Fibroblast of the conjunctiva (primary cell): Measurements from ENCODE around the gene THRAP3.
A peak's percentile ranks its signal among the peaks of the same experiment; 100 is the strongest.
"Not testable (repeated sequence)": the region's sequence is repeated elsewhere in the genome, so short reads cannot be mapped to it uniquely, and the experiment has no call there.

Experiments used
- DNase-seq: peaks from one replicate; pipeline ENCODE4 v3.0.0-alpha.2; 2010; ENCODE audit warnings: low read depth

THRAP3 gene

DNA sequence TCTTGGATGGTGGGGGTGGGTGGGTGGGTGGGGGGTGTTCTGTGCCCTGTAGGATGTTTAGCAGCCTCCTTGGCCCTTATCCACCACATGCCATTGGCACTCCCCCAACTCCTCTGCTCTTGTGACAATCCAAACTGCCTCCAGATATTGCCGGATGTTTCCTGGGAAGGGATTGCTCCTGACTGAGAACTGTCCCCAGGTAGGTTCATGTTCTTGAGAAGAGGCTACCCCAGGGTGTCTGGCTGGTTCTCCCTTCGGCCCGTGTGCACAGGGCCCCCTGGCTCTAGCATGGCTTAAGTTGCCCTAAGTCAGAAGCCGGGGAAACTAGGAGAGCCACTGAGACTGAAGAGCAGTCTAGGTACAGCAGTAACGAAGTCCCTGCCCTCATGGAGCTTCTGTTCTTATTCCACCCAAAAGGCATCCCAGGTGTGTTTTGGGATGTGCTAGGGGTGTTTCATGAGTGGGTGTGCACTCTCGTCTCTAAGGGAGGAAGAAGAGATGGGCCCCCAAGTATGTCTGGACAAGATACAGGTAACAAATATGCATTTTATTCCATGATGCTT lies 19.8 kb upstream of the THRAP3 start:
- DNase-seq, result no peak

DNA sequence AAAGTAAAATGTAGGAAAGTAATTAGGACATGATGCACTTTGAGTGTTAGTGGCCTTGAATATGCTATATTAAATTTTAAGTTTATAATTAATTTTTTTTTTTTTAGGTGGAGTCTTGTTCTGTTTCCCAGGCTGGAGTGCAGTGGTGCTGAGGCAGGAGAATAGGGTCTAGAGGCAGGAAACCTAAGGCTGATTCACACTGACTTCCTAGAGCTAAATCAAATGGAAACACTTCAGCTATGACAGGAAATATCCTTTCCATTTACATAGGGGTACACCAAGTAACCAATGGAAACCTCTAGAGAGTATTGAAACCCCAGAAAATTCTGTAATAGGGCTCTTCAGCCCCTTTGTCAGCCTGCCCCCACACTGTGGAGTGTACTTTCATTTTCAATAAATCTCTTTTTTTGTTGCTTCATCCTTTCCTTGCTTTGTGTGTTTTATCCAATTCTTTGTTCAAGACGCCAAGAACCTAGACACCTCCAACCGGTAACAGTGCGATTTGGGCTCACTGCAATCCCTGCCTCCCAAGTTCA lies 17.9 kb upstream of the THRAP3 start:
- DNase-seq, result no peak

DNA sequence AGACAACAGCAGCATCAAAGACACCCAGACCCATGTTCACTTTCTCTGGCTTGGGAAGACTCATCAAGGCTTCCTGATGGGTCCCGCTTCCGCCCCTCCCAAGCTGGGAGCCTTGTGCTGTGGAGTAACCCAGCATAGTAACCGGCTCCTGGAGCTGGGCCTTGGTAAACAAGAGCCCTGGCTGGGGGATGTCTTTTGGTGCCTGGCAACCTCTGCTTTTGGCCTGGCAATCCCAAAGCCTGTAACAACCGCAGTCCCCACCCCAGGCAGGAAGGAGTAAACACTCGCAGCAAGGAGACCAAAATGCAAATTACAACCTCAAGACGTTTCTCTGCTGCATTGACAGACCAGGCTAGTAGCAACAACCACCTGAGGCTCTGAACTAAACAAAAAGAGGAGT lies 16.9 kb upstream of the THRAP3 start:
- DNase-seq, result peak; percentile 89

DNA sequence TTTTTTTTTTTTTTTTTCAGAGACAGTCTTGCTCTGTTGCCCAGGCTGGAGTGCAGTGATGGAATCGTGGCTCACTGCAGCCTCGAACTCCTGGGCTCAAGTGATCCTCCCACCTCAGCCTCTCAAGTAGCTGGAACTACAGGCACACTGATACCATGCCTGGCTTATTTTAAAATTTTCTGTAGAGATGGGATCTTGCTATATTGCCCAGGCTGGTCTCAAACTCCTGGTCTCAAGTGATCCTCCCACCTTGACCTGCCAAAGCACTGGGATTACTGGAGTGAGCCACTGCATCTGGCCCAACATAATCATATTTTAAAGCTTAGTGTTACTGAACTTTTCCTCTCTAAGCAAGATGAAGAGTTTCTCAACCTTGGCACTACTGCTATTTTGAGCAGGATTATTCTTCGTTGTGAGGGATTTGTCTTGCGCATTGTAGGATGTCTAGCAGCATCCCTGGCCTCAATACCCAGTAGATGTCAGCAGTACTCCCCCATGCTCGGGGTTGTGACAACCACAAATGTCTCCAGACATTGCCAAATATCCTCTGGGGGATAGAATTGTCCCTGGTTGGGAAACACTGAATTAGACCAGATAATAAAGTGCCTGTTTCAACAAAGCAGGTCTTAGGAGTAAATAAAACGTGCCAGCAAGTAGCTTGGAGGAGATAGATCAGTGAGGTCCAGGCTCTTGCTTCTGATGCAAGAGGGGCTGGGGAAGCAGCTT lies 15.1 kb upstream of the THRAP3 start:
- DNase-seq, result no peak

DNA sequence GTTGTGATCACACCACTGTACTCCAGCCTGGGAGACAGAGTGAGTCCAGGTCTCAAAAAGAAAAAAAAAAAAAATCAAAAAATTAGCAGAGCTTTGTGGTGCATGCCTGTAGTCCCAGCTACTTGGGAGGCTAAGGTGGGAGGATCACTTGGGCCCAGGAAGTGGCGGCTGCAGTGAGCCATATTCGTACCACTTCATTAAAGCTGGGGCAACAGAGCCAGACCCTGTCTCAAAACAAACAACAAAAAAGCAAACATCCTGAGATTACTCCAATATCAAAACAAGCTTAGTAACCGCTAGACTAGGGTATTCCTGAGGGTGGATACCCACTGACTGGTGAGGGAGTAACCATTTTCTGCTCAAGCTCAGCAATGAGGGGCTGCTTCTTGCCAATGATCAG lies 12.9 kb upstream of the THRAP3 start:
- no peak for DNase-seq

DNA sequence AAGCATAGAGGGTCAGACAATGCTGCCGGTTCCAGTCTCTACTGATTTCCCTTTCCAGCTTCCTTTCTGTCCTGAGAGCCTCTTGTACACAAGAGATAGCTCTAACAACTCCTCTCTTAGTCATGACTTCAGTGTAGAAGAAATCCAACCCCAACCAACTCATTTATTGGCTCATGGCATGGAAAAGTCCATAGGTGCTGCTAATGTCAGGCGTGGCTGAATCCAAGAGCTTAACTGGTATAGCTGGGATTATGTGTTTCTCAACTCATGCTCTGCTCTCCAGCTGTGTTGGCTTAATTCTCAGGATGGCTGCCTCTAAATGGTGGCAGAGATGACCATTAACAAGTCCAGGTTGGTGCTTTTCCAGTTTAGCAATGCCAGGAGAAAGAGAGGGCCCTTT lies 12.4 kb upstream of the THRAP3 start:
- no peak for DNase-seq

DNA sequence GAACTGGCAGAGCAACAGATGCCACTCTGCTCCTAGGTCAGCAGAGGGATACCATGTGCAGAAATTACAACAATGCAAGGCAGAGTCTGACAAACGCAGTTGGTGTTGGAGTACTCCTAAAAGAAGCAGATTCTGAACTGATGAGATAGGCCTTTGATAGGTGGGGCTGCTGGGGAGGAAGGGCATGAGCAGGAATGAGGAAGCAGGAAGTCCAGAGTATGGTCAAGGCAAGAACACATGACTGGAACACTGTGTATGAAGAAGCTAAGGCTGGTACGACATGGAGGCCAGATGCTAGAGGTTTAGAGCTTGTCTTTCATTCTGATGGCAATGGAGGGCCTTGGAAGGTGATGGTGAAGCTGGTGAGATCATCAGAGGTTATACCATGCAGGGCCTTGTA lies 11.5 kb upstream of the THRAP3 start:
- no peak for DNase-seq

DNA sequence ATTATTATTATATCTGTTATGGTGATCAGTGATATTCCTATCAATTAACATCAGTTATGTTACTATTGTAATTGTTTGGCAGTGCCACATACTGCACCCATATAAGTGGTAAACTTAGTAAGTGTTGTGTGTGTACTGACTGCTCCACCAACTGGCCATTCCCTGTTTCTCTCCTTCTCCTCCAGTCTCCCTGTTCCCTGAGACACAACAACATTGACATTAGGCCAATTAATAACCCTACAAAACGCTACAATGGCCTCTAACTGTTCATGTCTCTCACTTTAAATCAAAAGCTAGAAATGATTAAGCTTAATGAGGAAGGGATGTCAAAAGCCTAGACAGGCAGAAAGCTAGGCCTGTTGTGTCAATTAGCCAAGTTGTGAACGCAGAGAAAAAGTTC lies 6.6 kb upstream of the THRAP3 start:
- DNase-seq, result peak; percentile 50

DNA sequence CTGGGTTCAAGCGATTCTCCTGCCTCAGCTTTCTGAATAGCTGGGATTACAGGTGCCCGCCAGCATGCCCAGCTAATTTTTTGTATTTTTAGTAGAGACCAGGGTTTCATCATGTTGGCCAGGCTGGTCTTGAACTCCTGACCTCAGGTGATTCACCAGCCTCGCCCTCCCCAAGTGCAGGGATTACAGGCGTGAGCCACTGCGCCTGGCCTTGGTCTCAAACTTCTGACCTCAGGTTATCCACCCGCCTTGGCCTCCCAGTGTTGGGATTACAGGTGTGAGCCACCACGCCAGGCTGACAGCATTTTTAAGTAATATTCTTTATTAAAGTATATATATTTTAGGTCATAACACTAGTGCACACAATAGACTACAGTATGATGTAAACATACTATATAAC lies 2.3 kb upstream of the THRAP3 start:
- DNase-seq, result not testable (repeated sequence)

DNA sequence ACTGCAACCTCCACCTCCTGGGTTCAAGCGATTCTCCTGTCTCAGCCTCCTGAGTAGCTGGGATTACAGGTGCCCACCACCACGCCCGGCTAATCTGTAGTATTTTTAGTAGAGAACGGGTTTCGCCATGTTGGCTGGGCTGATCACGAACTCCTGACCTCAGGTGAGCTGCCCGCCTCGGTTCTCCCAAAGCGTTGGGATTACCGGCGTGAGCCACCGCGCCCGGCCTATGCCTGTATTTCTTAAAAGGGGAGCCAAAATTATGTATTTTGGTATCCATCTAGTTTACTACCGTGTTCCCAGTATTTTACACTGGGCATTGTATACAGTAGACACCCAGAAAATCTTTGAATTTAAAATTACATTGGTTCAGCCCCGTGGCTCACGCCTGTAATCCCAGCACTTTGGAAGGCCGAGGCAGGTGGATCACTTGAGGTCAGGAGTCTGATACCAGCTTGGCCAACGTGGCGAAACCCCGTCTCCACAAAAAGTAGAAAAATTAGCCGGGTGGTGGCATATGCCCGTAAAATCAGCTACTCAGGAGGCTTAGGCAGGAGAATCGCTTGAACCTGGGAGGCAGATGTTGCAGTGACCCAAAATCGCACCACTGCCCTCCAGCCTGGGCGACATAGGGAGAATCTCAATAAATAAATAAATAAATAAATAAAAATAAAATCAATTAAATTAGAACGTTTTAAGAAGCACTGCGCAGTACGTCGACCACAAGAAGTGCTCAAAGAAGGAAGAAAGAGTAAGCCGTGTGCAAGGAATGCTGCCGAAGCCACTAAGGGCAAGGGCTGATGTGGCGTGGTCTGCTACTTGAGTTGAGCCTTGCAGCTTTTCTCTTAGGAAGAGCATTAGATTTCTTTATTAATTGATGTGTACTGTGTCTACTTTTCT lies 1.5 kb upstream of the THRAP3 start:
- no peak for DNase-seq

DNA sequence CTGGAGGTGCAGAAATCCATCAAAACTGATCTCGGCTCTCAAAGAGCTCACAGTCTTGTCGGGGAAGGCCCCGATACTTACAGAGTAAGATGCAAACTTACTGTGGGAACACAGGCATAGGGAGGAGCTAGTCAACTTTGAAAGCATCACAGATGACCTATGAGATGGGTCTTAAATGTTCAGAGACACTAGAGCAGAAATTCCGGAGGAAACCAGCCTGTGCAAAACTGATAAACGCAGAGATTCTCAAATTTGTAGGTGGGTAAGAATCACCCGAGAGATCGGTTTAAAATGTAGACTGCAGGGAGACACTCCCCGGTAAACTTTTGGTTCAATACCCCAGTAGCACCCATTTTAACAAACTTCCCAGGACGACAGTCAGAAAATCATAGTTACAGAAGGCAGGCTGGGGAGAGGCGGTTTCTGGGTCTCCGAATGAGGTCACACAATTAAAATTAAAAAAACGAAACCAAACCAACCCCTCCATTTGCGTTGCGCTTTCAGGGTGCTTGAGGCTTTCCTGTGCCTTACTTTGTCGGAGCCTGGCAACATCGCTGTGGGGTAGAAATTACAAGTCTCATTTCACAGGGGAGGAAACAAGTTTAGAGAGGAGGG lies 755 bp upstream of the THRAP3 start:
- DNase-seq, result peak; percentile 62

DNA sequence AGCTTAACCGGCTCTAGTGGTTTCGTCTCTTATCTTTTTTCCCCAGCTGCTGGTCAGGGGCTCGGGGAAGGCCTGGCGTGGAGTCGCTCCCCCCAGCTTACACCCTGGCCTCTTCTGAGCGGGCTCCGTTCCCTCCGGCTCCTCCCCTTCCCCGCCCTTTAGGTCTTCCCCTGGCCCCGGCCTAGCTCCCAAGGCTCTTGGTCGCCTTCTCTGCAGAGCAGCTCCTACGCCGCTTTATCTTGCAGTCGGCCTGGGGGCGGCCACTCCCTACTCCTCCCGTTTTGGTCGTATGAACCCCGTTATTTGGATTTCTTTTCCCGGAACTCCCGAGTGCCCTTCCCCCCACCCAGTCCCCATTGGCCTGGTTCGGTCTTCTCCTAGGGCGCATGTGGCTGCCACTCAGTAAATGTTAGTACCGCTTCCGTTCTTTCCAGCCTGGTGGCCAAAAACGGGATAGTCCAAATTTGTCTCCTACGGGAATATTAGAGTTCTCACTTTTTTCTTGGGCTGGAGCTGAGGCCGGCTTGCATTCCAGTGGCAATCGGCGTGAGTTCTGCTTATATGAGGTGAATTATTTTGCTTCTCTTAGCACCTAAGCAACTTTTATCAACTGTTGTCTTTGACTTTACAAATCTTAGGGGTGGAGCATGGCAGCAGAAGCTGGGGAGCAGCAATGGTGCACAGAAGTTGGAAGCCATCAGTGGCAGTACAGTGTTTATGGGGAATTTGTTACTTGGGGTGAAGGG lies 467 bp downstream of the THRAP3 start:
- DNase-seq, result peak; percentile 49

DNA sequence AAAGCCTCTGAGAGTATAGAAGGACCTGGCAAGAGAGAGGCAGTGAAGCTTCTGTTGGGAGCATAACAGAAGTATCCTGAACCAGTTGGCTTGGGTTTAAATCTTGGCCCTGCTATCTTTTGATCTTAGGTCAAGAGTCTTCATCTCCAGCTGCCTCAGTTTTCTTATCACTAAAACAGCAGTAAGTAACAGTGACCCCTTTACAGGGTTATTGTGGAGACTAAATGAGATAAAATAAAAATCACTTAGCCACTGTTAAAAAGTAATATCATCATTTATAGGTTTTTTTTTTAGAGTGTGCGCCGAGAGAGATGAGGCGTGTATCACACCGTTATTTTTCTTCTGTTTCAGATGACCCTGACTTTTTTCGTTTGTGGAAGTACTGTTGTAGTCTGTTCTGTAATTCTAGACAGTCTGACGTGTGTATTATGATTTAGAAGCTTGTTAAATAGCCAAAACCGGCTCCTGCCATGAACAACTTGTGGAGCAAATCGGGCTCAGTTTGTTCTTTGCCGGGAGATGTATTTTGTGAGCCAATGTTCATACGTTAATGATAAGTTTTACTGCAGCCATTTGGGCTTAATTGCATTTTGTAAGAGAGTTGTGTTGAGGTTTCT lies 1.1 kb downstream of the THRAP3 start:
- DNase-seq, result no peak

DNA sequence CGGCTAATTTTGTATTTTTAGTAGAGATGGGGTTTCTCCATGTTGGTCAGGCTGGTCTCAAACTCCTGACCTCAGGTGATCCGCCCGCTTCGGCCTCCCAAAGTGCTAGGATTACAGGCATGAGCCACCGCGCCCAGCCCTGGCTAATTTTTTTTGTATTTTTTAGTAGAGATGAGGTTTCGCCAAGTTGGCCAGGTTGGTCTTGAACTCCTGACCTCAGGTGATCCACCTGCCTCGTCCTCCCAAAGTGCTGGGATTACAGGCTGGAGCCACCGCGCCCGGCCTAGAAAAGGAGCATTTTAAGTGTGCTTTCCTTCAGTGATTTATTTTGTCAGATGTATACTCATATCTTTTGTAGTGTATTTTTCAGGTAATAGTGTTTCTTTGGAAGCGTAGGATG lies 6.0 kb downstream of the THRAP3 start:
- DNase-seq, result not testable (repeated sequence)

DNA sequence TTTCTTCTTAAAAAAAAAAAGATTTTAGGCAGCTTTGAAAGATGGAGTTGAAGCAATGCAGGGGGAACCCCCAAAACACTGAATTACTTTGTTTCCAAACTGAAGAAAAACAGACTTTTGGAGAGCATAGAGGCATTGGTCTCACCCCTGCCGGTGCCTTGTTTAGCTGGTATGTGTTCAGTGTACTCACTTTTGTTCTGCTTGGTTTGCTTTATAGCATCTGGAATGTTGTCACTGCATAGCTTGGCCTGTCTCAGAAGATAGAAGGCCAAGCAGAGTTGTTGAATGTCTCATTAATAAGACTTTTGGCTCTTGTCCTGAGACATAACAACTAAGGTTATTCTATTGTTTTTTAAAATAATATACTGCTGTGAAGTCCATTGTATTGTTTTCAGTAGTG lies 6.9 kb downstream of the THRAP3 start:
- no peak for DNase-seq

DNA sequence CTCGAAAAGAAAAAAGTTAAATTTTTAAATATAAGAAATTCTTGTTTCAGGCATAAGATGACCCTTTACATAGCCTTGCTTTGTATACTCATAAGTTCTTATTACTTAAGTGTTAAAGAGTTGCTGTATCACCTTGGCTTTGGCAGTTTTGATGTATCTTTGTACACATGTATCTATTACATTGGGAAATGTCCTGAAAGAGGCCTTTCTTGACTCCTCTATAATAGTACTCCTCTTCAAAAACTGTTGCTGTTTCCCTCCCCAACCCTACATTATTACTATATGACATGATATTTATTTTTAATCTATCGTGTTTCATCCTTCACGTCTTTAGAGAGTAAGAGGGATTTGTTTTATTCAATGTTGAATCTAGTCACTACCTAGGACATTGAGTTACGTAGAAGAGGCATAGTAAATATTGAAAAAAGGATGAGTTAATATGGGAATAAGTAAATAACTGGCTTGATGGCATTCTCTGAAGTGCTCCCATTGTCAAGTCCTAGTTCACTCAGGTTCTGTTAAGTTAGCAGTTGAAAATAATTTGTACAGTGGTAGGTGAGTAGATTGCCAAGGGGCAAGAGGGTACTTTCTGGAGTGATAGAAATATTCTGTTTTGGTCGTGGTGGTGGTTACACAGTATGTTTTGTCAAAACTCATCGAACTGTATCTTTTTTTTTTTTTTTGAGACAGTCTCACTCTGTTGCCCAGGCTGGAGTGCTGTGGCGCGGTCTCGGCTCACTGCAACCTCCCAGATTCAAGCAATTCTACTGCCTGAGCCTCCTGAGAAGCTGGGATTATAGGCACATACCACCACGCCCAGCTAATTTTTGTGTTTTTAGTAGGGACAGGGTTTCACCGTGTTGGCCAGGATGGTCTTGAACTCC lies 8.2 kb downstream of the THRAP3 start:
- no peak for DNase-seq

DNA sequence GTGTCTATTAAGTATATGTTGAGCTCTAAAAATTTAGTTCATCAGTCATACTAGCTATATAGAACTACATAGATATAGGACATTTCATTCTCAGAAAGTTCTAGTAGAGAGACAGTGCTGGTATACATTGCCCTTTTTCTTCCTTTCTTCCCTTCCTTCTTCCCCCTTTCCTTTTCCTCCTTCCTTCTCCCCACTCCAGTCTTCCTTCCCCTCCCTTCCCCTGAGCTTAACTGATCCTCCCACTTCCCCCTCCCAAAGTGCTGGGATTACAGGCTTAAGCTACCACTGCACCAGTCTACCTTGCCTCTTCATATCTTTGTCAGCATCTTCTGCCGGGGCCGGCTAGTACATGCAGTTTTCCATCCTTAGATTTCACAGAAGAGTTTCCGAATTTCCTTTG lies 12.1 kb downstream of the THRAP3 start:
- no peak for DNase-seq

DNA sequence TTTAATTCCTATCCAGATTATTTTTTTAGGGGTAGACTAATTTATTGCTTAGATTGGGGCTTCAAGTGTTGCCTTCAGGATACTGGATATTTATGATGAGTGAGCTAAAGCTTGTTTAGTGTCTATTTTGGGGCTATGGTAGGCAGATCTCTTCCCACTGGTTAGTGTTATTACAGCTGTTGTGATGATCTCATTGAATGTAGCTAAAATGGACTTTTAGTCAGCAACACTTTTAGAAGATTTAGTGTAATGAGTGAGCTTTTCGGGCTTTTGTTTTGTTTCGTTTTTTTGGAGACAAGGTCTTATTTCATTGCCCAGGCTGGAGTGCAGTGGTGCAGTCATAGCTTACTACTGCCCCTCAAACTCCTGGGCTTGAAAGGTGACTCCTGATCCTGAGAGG lies 14.2 kb downstream of the THRAP3 start:
- DNase-seq, result no peak

DNA sequence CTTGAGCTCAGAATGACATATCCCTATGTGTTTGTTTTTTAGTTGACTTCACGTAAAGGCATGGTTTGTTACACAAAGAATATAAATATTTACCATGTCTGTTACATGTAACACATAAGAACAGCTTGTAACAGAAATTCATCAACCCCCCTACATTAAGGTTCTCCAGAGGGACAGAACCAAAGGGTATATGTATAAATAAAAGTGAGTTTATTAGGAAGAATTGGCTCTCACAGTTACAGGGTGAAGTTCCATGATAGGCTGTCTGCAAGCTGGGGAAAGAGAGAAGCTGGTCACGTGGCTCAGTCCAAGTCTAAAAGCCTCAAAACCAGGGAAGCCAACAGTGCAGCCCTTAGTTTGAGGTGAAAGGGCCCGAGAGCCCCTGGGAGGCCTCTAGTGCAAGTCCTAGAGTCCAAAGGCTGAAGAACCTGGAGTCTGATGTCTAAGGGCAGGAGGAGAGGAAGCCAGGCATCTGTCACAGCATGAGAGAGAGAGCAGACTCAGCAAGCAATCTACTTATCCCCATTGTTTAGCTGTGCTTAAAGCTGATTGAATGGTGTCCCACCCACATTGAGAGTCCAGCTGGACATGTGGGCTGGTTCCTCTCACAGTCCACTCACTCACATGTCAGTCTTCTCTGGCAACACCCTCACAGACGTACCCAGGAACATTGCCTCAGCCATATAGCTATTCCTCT lies 15.8 kb downstream of the THRAP3 start:
- no peak for DNase-seq

DNA sequence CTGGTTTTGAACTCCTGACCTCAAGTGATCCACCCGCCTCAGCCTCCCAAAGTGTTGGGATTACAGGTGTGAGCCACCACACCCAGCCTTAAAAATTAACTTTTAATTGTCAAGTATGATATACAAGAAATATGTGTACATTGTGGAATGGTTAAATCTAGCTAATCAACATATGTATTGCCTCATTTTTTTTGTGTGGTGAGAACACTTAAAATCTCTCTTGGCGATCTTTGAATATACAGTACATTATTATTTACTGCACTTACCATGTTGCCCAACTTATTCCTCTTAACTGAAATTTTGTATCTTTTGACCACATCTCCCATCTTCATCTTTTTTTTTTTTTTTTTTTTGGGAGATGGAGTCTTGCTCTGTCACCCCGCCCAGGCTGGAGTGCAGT lies 23.3 kb downstream of the THRAP3 start:
- DNase-seq, result no peak
